ENCODE results near the gene KRT5.
A peak's percentile ranks its signal among the peaks of the same experiment; 100 is the strongest.

Gene KRT5

GRCh38 chr12:52537101-52537500 lies 16.9 kb upstream of the KRT5 start:
- no peak for DNase-seq (ENCODE audit: low spot score)

- no peak for DNase-seq (ENCODE audit: low spot score)
Measured at GRCh38 chr12:52535574-52535973, 15.4 kb upstream of the KRT5 start.

GRCh38 chr12:52534482-52534881 lies 14.3 kb upstream of the KRT5 start:
- no peak for DNase-seq (ENCODE audit: low spot score)

- DNase-seq (ENCODE audit: low spot score): no peak
Measured at GRCh38 chr12:52533686-52534470, 13.7 kb upstream of the KRT5 start.

- no peak for DNase-seq (ENCODE audit: low spot score)
Measured at GRCh38 chr12:52532636-52533035, 12.4 kb upstream of the KRT5 start.

GRCh38 chr12:52531566-52532300 lies 11.5 kb upstream of the KRT5 start:
- no peak for DNase-seq (ENCODE audit: low spot score)

GRCh38 chr12:52530905-52531304 lies 10.7 kb upstream of the KRT5 start:
- no peak for DNase-seq (ENCODE audit: low spot score)

- DNase-seq (ENCODE audit: low spot score): no peak
Measured at GRCh38 chr12:52530366-52530765, 10.2 kb upstream of the KRT5 start.

GRCh38 chr12:52529846-52530245 lies 9.7 kb upstream of the KRT5 start:
- no peak for DNase-seq (ENCODE audit: low spot score)

GRCh38 chr12:52529417-52529816 lies 9.2 kb upstream of the KRT5 start:
- DNase-seq (ENCODE audit: low spot score): no peak

- DNase-seq (ENCODE audit: low spot score): peak; percentile 79
Measured at GRCh38 chr12:52528641-52529143, 8.5 kb upstream of the KRT5 start.

GRCh38 chr12:52527121-52527800 lies 7.1 kb upstream of the KRT5 start:
- DNase-seq (ENCODE audit: low spot score): no peak

- no peak for DNase-seq (ENCODE audit: low spot score)
Measured at GRCh38 chr12:52526511-52526951, 6.3 kb upstream of the KRT5 start.

GRCh38 chr12:52525661-52526499 lies 5.7 kb upstream of the KRT5 start:
- DNase-seq (ENCODE audit: low spot score): no peak

- no peak for DNase-seq (ENCODE audit: low spot score)
Measured at GRCh38 chr12:52524898-52525591, 4.9 kb upstream of the KRT5 start.

- DNase-seq (ENCODE audit: low spot score): no peak
Measured at GRCh38 chr12:52524241-52524897, 4.2 kb upstream of the KRT5 start.

GRCh38 chr12:52523824-52524223 lies 3.6 kb upstream of the KRT5 start:
- DNase-seq (ENCODE audit: low spot score): no peak

- DNase-seq (ENCODE audit: low spot score): no peak
Measured at GRCh38 chr12:52522346-52523011, 2.3 kb upstream of the KRT5 start.

GRCh38 chr12:52521568-52522266 lies 1.5 kb upstream of the KRT5 start:
- no peak for DNase-seq (ENCODE audit: low spot score)
